Measurements from ENCODE around the gene LYPLA2.

The LYPLA2 gene

GRCh38 chr1:23796466-23797271 is 5.7 kb downstream of the LYPLA2 start:
- in situ Hi-C loops (cut with HindIII; ENCODE audit: low sequenced_read_pairs): no loop called here
- H3K4me3 ChIP-seq (ENCODE audit: low read depth, low read length): no peak overlapping the region
- no peak for TF ChIP-seq CTCF (IDR thresholded peaks at IDR 0.05; ENCODE audit: low read depth, low read length, missing control alignments)
- DNase-seq (ENCODE audit: low read depth): no peak

- in situ Hi-C loops (cut with HindIII; ENCODE audit: low sequenced_read_pairs): no loop called here
- DNase-seq (ENCODE audit: low read depth): no peak
- no peak for TF ChIP-seq CTCF (IDR thresholded peaks at IDR 0.05; ENCODE audit: low read depth, low read length, missing control alignments)
- H3K4me3 ChIP-seq (ENCODE audit: low read depth, low read length): no peak overlapping the region
Observed at GRCh38 chr1:23797478-23798448, 6.8 kb downstream of the LYPLA2 start.

- no peak overlapping the region for H3K4me3 ChIP-seq (ENCODE audit: low read depth, low read length)
- in situ Hi-C loops (cut with HindIII; ENCODE audit: low sequenced_read_pairs): no loop called here
- DNase-seq (ENCODE audit: low read depth): no peak
- peak; percentile 11 for TF ChIP-seq CTCF (IDR thresholded peaks at IDR 0.05; ENCODE audit: low read depth, low read length, missing control alignments)
Observed at GRCh38 chr1:23798662-23799142, 7.8 kb downstream of the LYPLA2 start.

GRCh38 chr1:23799255-23799569 is 8.3 kb downstream of the LYPLA2 start:
- H3K4me3 ChIP-seq (ENCODE audit: low read depth, low read length): peak overlapping the region; percentile 69
- no peak for DNase-seq (ENCODE audit: low read depth)
- in situ Hi-C loops (cut with HindIII; ENCODE audit: low sequenced_read_pairs): no loop called here

GRCh38 chr1:23799570-23800399 is 8.8 kb downstream of the LYPLA2 start:
- DNase-seq (ENCODE audit: low read depth): no peak
- no peak for TF ChIP-seq CTCF (IDR thresholded peaks at IDR 0.05; ENCODE audit: low read depth, low read length, missing control alignments)
- in situ Hi-C loops (cut with HindIII; ENCODE audit: low sequenced_read_pairs): no loop called here
- H3K4me3 ChIP-seq (ENCODE audit: low read depth, low read length): peak overlapping the region; percentile 69

More at GRCh38 chr1:23799255-23799569, 8.3 kb downstream of the LYPLA2 start:
- no peak for TF ChIP-seq CTCF (IDR thresholded peaks at IDR 0.05; ENCODE audit: low read depth, low read length, missing control alignments)
